ENCODE results near the gene OCIAD1.

GRCh38 chr4:48851651-48852050 lies 20.8 kb downstream of the OCIAD1 start:
- TF ChIP-seq POLR2A (IDR thresholded peaks at IDR 0.05) (no peak), CTCF (IDR thresholded peaks at IDR 0.05) (no peak)
